B cell (primary cell): ENCODE results near the gene EPHA7.

Experiments used
- EZH2 ChIP-seq: IDR thresholded peaks from 2 replicates; pipeline ENCODE4 v1.6.1; 2012; ENCODE audit warnings: borderline replicate concordance, low read depth, mild to moderate bottlenecking, moderate library complexity, low read length; ENCODE audit not compliant: insufficient read depth, poor library complexity, severe bottlenecking
- TF ChIP-seq, protein P1 (sequence below): fragments of 200-600 bp; IDR thresholded peaks from one replicate; pipeline ENCODE4 v1.8.0; 2022; ENCODE audit warnings: antibody characterized with exemption, mild to moderate bottlenecking

DNA sequence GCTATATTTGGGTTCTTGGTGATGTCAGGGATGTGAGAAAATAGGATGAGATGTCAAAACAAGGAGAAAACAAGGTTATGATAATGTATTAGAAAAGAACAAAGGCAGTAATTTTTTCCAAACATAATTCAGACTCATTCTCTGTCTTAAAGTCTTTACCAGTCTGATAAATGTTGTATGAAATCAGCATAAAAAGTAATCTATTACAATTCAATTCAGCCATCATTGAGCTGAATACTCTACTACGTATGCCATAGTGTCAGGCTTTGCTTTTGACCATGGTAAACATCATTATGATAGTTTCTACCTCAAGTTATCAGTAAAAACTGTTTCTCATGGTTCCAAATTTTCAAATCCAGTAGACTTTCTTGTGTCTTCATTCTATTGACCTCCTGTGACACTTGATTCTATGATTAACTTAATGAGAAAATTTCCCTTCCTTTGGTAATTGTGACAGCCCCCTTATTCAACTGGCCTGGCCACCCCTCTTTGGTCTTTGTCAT, 75.0 kb downstream of the EPHA7 start:
- TF ChIP-seq, protein P1, sequence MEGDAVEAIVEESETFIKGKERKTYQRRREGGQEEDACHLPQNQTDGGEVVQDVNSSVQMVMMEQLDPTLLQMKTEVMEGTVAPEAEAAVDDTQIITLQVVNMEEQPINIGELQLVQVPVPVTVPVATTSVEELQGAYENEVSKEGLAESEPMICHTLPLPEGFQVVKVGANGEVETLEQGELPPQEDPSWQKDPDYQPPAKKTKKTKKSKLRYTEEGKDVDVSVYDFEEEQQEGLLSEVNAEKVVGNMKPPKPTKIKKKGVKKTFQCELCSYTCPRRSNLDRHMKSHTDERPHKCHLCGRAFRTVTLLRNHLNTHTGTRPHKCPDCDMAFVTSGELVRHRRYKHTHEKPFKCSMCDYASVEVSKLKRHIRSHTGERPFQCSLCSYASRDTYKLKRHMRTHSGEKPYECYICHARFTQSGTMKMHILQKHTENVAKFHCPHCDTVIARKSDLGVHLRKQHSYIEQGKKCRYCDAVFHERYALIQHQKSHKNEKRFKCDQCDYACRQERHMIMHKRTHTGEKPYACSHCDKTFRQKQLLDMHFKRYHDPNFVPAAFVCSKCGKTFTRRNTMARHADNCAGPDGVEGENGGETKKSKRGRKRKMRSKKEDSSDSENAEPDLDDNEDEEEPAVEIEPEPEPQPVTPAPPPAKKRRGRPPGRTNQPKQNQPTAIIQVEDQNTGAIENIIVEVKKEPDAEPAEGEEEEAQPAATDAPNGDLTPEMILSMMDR: no peak
- no peak for TF ChIP-seq EZH2
